Heart right ventricle (tissue), 16 donors: ENCODE data around the gene MAGI3. TPM values are rescaled to one million over a fixed set of nuclear protein-coding genes. Genes with fewer than 3 reads are reported as not detected.

Experiments
- ATAC-seq, 8 donors: fragments of 200-7000 bp; cut with Tn5 transposase; one replicate each; pipeline ENCODE4 v1.9.1; 2020; ENCODE audit warnings: mild to moderate bottlenecking in 8 of 8, moderate library complexity in 8 of 8, moderate number of reproducible peaks in 1 of 8
- DNase-seq, 2 donors: peaks; one replicate each; pipeline ENCODE4 v3.0.0-alpha.2; 2020
- H3K27ac ChIP-seq, 10 donors: fragments of 200-600 bp; sonication (generic) in 2 of 10; one replicate each; pipeline versions ENCODE4 v1.5.0 to v1.8.0; 2020 to 2022; ENCODE audit warnings: mild to moderate bottlenecking in 3 of 10
- H3K27me3 ChIP-seq, 7 donors: fragments of 200-600 bp; one replicate each; pipeline ENCODE4 v1.8.0; 2021 to 2022; ENCODE audit warnings: mild to moderate bottlenecking in 2 of 7
- H3K36me3 ChIP-seq, 9 donors: fragments of 200-600 bp; sonication (generic) in 1 of 9; one replicate each; pipeline versions ENCODE4 v1.5.0 to v1.8.0; 2020 to 2022; ENCODE audit warnings: mild to moderate bottlenecking in 2 of 9
- H3K4me1 ChIP-seq, 9 donors: fragments of 200-600 bp; sonication (generic) in 1 of 9; one replicate each; pipeline versions ENCODE4 v1.5.0 to v1.8.0; 2020 to 2022; ENCODE audit warnings: mild to moderate bottlenecking in 4 of 9
- H3K4me3 ChIP-seq, 10 donors: fragments of 200-600 bp; sonication (generic) in 2 of 10; one replicate each; pipeline versions ENCODE4 v1.5.0 to v1.8.0; 2020 to 2022; ENCODE audit warnings: mild to moderate bottlenecking in 7 of 10, moderate library complexity in 2 of 10
- H3K9me3 ChIP-seq, 11 donors: fragments of 200-600 bp in 10 of 11; sonication (generic) in 2 of 11; one replicate each; pipeline versions ENCODE4 v1.5.0 to v1.8.0; 2013 to 2022; ENCODE audit warnings: mild to moderate bottlenecking in 2 of 11, control low read depth in 1 of 11, moderate library complexity in 1 of 11
- WGBS, 2 donors: extraction: QIAGEN DNeasy Blood & Tissue Kit; methylation state at CpG; one replicate each; pipeline ENCODE4 v1.1.7; 2013; ENCODE audit warnings: inconsistent platforms in 1 of 2; 5-methylcytosine and 5-hydroxymethylcytosine counted together
- intact Hi-C, 10 donors: fragments of 100-400 bp; cut with DNase I; formaldehyde crosslinking; loops; one replicate each; pipeline versions ENCODE4 v1.11.1 to v1.14.2; 2022
- polyA plus RNA-seq, 2 donors: library from polyadenylated mRNA; stranded (reverse); fragments of 200-250 nt; gene quantifications; one replicate each; pipeline ENCODE4 v1.2.3, GENCODE V29; 2013
- total RNA-seq, 10 donors: library from RNA; stranded (reverse); fragmentation: NEBNext Ultra II Directional in 3 of 10; extraction: Animal tissue kit (Norgen Biotek cat#: 25700) in 3 of 10; gene quantifications; one replicate each; pipeline versions ENCODE4 v1.2.1 to v1.2.4, GENCODE V29; 2021 to 2023
- TF ChIP-seq, protein P1 (sequence below), 9 donors: fragments of 200-600 bp; sonication (generic) in 2 of 9; IDR thresholded peaks; one replicate each; pipeline versions ENCODE4 v1.5.0 to v1.8.0; 2021 to 2022; ENCODE audit warnings: antibody characterized with exemption in 9 of 9, mild to moderate bottlenecking in 5 of 9, moderate library complexity in 1 of 9
- donor health status: Arrhythmogenic right ventricular cardiomyopathy.
- donor health status: ischemic (EF 13 %, LVEDD 7.1; RV severe dilation, severe dysfunction).
- donor health status: healthy with polysubstance abuse.
- donor health status: DM: no; HTN: yes; CAD: no.
- donor health status: DM: no; HTN: no; CAD: no.
- donor health status: ischemic (EF 25% LVEDD 6.9; RV normal size, moderate dysfunction).
- donor health status: ischemic (EF 25% LVEDD 5.7; RV mildly dilated, moderate dysfunction).
- donor health status: healthy.
- donor health status: DM: yes; HTN: yes; CAD: no.
- donor health status: Ischemic cardiomyopathy.
- donor health status: ischemic (EF 35%, LVEDD 5.7; RV mildly dilated, moderate dysfunction).
- donor health status: nonischemic (EF 11% LVEDD 7.7; RV severe dilation, severe dysfunction).
- donor health status: DM: yes; HTN: yes; CAD: no.
- donor health status: PGD.
- donor health status: ischemic (EF 29% LVEDD 5.4; RV normal size, mild dysfunction).
- donor health status: nonischemic (EF 23%, LVEDD 6.1; RV moderate dilation, normal function).

The MAGI3 gene
- total and polyA plus RNA-seq, 12 donors, result 2.2 to 9.4 (median 7.5) TPM

- Histone ChIP-seq H3K27me3 (no peaks in the 10 kb centered on the region), H3K27ac (no peak overlapping the region), H3K36me3 (no peaks in the 10 kb centered on the region), H3K4me1 (peaks cover 0 to 15% (median 5%) of the 10 kb centered on the region in 9 donors), H3K4me3 (no peak overlapping the region), H3K9me3 (no peaks in the 10 kb centered on the region)
- TF ChIP-seq, protein P1, sequence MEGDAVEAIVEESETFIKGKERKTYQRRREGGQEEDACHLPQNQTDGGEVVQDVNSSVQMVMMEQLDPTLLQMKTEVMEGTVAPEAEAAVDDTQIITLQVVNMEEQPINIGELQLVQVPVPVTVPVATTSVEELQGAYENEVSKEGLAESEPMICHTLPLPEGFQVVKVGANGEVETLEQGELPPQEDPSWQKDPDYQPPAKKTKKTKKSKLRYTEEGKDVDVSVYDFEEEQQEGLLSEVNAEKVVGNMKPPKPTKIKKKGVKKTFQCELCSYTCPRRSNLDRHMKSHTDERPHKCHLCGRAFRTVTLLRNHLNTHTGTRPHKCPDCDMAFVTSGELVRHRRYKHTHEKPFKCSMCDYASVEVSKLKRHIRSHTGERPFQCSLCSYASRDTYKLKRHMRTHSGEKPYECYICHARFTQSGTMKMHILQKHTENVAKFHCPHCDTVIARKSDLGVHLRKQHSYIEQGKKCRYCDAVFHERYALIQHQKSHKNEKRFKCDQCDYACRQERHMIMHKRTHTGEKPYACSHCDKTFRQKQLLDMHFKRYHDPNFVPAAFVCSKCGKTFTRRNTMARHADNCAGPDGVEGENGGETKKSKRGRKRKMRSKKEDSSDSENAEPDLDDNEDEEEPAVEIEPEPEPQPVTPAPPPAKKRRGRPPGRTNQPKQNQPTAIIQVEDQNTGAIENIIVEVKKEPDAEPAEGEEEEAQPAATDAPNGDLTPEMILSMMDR (IDR thresholded peaks at IDR 0.05), result no peak
- ATAC-seq (no peak), DNase-seq (no peak)
- whole genome bisulfite sequencing, 2 donors, result 95 to 99% methylated on average over 2 of the region's 2 CpGs
- intact Hi-C loops, result no loop called here
These were observed 44.5 kb downstream of the MAGI3 start for GRCh38 chr1:113434874-113435175.

DNA sequence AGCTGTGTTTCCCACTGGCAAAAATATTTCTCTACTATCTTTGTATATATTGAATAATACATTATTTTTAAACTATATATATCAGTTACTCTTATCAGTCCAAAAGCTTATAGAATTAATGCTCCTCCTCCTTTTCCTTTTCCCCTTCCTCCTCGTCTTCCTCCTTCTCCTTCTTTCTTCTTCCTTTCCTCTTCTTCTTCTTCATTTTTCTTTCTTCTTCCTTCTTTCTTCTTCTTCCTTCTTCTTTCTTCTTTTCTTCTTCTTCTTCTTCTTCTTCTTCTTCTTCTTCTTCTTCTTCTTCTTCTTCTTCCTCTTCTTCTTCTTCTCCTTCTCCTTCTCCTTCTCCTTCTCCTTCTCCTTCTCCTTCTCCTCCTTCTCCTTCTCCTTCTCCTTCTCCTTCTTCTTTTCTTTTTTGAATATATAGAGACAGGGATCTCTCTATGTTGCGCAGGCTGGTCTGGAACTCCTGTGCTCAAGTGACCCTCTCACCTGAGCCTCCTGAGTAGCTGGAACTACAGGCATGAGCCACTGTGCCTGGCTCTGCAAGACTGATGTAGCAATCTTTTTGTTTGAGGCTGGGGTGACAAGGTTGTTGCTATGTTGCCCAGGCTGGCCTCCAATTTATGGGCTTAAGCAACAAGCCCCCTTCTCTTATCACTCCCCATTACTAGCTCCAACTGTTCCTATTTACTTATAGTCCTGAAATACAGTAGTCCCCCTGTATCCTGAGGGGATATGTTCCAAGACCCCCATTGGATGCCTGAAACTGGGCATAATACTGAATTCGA is 47.4 kb downstream of the MAGI3 start:
- peaks cover 0 to 9% (median 0%) of the 10 kb centered on the region in 9 donors for H3K4me1 ChIP-seq
- H3K27me3 ChIP-seq, result no peaks in the 10 kb centered on the region
- H3K9me3 ChIP-seq, result no peaks in the 10 kb centered on the region
- no peak for ATAC-seq
- intact Hi-C loops, result no loop called here
- H3K27ac ChIP-seq, result no peak overlapping the region
- no peak overlapping the region for H3K4me3 ChIP-seq
- WGBS, 2 donors, result 93% methylated on average over 3 of the region's 3 CpGs
- DNase-seq, result no peak
- H3K36me3 ChIP-seq, result no peaks in the 10 kb centered on the region
- TF ChIP-seq, protein P1 (IDR thresholded peaks at IDR 0.05), result no peak

DNA sequence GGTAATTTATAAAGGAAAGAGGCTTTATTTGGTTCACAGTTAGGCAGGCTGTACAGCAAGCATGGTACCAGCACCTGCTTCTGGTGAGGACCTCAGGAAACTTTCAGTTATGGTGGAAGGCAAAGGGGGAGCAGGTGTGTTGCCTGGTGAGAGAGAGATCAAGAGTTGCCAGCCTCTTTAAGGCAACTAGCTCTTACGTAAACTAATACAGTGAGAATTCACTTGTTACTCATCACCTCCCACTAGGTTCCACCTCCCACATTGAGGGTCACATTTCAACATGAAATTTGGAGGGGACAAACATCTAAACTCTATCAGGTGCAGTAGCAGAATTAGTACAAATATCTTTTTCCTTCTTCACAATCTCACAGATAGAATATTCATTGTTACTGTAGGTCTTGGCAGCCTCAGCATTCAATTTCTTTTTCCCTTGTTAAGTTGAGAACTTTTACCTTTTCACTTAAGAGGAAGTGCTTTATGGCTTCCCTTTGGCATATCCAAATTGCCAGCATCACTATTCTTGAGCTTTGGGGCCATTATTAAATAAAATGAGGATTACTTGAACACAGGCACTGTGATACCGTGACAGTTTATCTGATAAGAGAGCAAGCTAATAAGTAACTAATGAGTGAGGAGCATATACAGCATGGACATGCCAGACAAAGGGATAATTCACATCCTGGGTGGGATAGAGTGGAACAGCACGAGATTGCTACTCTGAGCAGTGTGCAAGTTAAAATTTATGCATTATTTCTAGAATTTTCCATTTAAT is 48.4 kb downstream of the MAGI3 start:
- no peak overlapping the region for H3K4me3 ChIP-seq
- no peaks in the 10 kb centered on the region for H3K27me3 ChIP-seq
- no peak overlapping the region for H3K27ac ChIP-seq
- ATAC-seq (no peak), DNase-seq (no peak)
- peaks cover 0 to 9% (median 0%) of the 10 kb centered on the region in 9 donors for H3K4me1 ChIP-seq
- 90 to 95% methylated on average over 3 of the region's 3 CpGs for WGBS, 2 donors
- H3K36me3 ChIP-seq, result no peaks in the 10 kb centered on the region
- TF ChIP-seq, protein P1 (IDR thresholded peaks at IDR 0.05), result no peak
- peaks cover 0 to 2% (median 0%) of the 10 kb centered on the region in 11 donors for H3K9me3 ChIP-seq
- intact Hi-C loops, result no loop called here

- 78 to 81% methylated on average over 2 of the region's 2 CpGs for WGBS, 2 donors
- Histone ChIP-seq H3K27me3 (no peaks in the 10 kb centered on the region), H3K27ac (no peak overlapping the region), H3K36me3 (no peaks in the 10 kb centered on the region), H3K4me1 (peaks cover 0 to 9% (median 0%) of the 10 kb centered on the region in 9 donors), H3K4me3 (no peak overlapping the region), H3K9me3 (peaks cover 0 to 8% (median 0%) of the 10 kb centered on the region in 11 donors)
- ATAC-seq (no peak), DNase-seq (no peak)
- intact Hi-C loops, result no loop called here
- TF ChIP-seq, protein P1 (IDR thresholded peaks at IDR 0.05), result no peak
These were observed 49.0 kb downstream of the MAGI3 start for GRCh38 chr1:113439277-113439670.
